ENCODE data around the gene CMTM5.

- TF ChIP-seq CTCF (IDR thresholded peaks at IDR 0.05; ENCODE audit: low read depth, low read length, poor library complexity, severe bottlenecking) (no peak), EZH2phosphoT487 (IDR thresholded peaks at IDR 0.05; ENCODE audit: borderline replicate concordance, low read length) (no peak)
These were observed 5.0 kb downstream of the CMTM5 start for GRCh38 chr14:23381871-23382270.

All from DOHH2 (cell line).